Activated CD4-positive, alpha-beta T cell treated with anti-CD3 and anti-CD28 coated beads, Interleukin-2, amount 10 ng/mL, durations not matched to agents 7 days and 5 days (primary cell): ENCODE data around the gene RBMXL2. TPM values are rescaled to one million over a fixed set of nuclear protein-coding genes. Genes with fewer than 3 reads are reported as not detected.

Source experiments
- CTCF ChIA-PET: fragments of 350-600 bp; sonication (Branson Sonifier 250); formaldehyde crosslinking; loops from one replicate; lab custom pipeline; 2021; ENCODE audit warnings: antibody characterized with exemption; lab: Charles Lee
- POLR2A ChIA-PET: fragments of 350-600 bp; sonication (Branson Sonifier 250); formaldehyde crosslinking; loops from one replicate; lab custom pipeline; 2021; ENCODE audit warnings: antibody characterized with exemption; lab: Charles Lee
- DNase-seq: peaks from one replicate; pipeline ENCODE4 v3.0.0-alpha.2; 2020
- H3K27ac Mint-ChIP-seq: one replicate; pipeline ENCODE4 v1.8.0; 2021; ENCODE audit warnings: mild to moderate bottlenecking, moderate library complexity, mixed read lengths
- H3K27me3 Mint-ChIP-seq: one replicate; pipeline ENCODE4 v1.8.0; 2021; ENCODE audit warnings: mixed read lengths
- H3K36me3 Mint-ChIP-seq: one replicate; pipeline ENCODE4 v1.8.0; 2021; ENCODE audit warnings: low read depth, mixed read lengths
- H3K4me1 Mint-ChIP-seq: one replicate; pipeline ENCODE4 v1.8.0; 2021; ENCODE audit warnings: mixed read lengths
- H3K4me3 Mint-ChIP-seq: one replicate; pipeline ENCODE4 v1.8.0; 2021; ENCODE audit warnings: mild to moderate bottlenecking, moderate library complexity, mixed read lengths
- H3K9me3 Mint-ChIP-seq: one replicate; pipeline ENCODE4 v1.8.0; 2021; ENCODE audit warnings: mixed read lengths
- total RNA-seq, 2 experiments: library from RNA; stranded (reverse); gene quantifications; one replicate each; pipeline ENCODE4 v1.2.3, GENCODE V29; 2021

Gene RBMXL2
- total RNA-seq, 2 experiments from 2014 or later = not detected

GRCh38 chr11:7089328-7090251 lies 792 bp downstream of the RBMXL2 start:
- DNase-seq = no peak
- no peaks in the 10 kb centered on the region for H3K36me3 Mint-ChIP-seq
- H3K27me3 Mint-ChIP-seq = peaks cover 21% of the 10 kb centered on the region
- no peaks in the 10 kb centered on the region for H3K4me1 Mint-ChIP-seq
- CTCF ChIA-PET = no interaction called here
- no peak overlapping the region for H3K27ac Mint-ChIP-seq
- H3K4me3 Mint-ChIP-seq = no peak overlapping the region
- H3K9me3 Mint-ChIP-seq = no peaks in the 10 kb centered on the region
- POLR2A ChIA-PET = no interaction called here

GRCh38 chr11:7098235-7098832 lies 9.5 kb downstream of the RBMXL2 start:
- H3K4me3 Mint-ChIP-seq = no peak overlapping the region
- H3K27ac Mint-ChIP-seq = no peak overlapping the region
- H3K27me3 Mint-ChIP-seq = peaks cover 22% of the 10 kb centered on the region
- no peaks in the 10 kb centered on the region for H3K4me1 Mint-ChIP-seq
- ChIA-PET POLR2A (interaction anchor here (1.0 kb wide), 1 partner anchor 887 kb away, joined by 3 read pairs; no protein-coding TSS in a partner anchor), CTCF (interaction anchor here (0.9 kb wide), 1 partner anchor 596 kb away, joined by 3 read pairs; no protein-coding TSS in a partner anchor)
- H3K9me3 Mint-ChIP-seq = no peaks in the 10 kb centered on the region
- peak; percentile 13 for DNase-seq
- H3K36me3 Mint-ChIP-seq = no peaks in the 10 kb centered on the region

GRCh38 chr11:7115780-7116179 lies 27.0 kb downstream of the RBMXL2 start:
- H3K9me3 Mint-ChIP-seq = no peaks in the 10 kb centered on the region
- H3K4me3 Mint-ChIP-seq = no peak overlapping the region
- CTCF ChIA-PET = no interaction called here

GRCh38 chr11:7116370-7116769 lies 27.6 kb downstream of the RBMXL2 start:
- H3K9me3 Mint-ChIP-seq = no peaks in the 10 kb centered on the region
- no peaks in the 10 kb centered on the region for H3K36me3 Mint-ChIP-seq
- H3K27me3 Mint-ChIP-seq = peaks cover 7% of the 10 kb centered on the region
- ChIA-PET CTCF (no interaction called here), POLR2A (no interaction called here)
- DNase-seq = no peak
- no peak overlapping the region for H3K4me3 Mint-ChIP-seq
- no peak overlapping the region for H3K27ac Mint-ChIP-seq
- no peaks in the 10 kb centered on the region for H3K4me1 Mint-ChIP-seq

More at GRCh38 chr11:7115780-7116179, 27.0 kb downstream of the RBMXL2 start:
- no peak for DNase-seq
- Mint-ChIP-seq H3K4me1 (no peaks in the 10 kb centered on the region), H3K36me3 (no peaks in the 10 kb centered on the region), H3K27me3 (peaks cover 9% of the 10 kb centered on the region), H3K27ac (no peak overlapping the region)
- POLR2A ChIA-PET = no interaction called here

GRCh38 chr11:7138051-7138450 lies 49.3 kb downstream of the RBMXL2 start:
- ChIA-PET CTCF (no interaction called here), POLR2A (no interaction called here)
- no peak overlapping the region for H3K4me3 Mint-ChIP-seq
- peaks cover 9% of the 10 kb centered on the region for H3K27me3 Mint-ChIP-seq
- no peaks in the 10 kb centered on the region for H3K9me3 Mint-ChIP-seq
- DNase-seq = no peak
- H3K4me1 Mint-ChIP-seq = no peaks in the 10 kb centered on the region
- no peaks in the 10 kb centered on the region for H3K36me3 Mint-ChIP-seq
- H3K27ac Mint-ChIP-seq = no peak overlapping the region

Other genes with a start within 250 kb of the RBMXL2 start
- gene OR10A5, start 243.3 kb upstream of the RBMXL2 start, total RNA-seq = not detected
- gene OR10A2, start 225.9 kb upstream of the RBMXL2 start, total RNA-seq = not detected
- gene OR10A4, start 212.4 kb upstream of the RBMXL2 start, total RNA-seq = not detected
- gene OR2D2, start 196.5 kb upstream of the RBMXL2 start, total RNA-seq = not detected
- not detected for gene OR2D3, start 168.0 kb upstream of the RBMXL2 start, total RNA-seq
- 1 to 10 TPM in 1 of 2 experiments, under 1 TPM in 1; 0.96 to 1.4 TPM for gene ZNF215, start 162.6 kb upstream of the RBMXL2 start, total RNA-seq
- not detected for gene ZNF214, start 68.7 kb upstream of the RBMXL2 start, total RNA-seq
- under 1 TPM in 1 of 2 experiments, not detected in 1; 0.05 TPM for gene NLRP14, start 68.5 kb upstream of the RBMXL2 start, total RNA-seq
- gene SYT9, start 162.9 kb downstream of the RBMXL2 start, total RNA-seq = not detected